ENCODE measurements around the gene AQP3.
"Not testable (repeated sequence)": the region's sequence is repeated elsewhere in the genome, so short reads cannot be mapped to it uniquely, and the experiment has no call there.

The AQP3 gene

DNA sequence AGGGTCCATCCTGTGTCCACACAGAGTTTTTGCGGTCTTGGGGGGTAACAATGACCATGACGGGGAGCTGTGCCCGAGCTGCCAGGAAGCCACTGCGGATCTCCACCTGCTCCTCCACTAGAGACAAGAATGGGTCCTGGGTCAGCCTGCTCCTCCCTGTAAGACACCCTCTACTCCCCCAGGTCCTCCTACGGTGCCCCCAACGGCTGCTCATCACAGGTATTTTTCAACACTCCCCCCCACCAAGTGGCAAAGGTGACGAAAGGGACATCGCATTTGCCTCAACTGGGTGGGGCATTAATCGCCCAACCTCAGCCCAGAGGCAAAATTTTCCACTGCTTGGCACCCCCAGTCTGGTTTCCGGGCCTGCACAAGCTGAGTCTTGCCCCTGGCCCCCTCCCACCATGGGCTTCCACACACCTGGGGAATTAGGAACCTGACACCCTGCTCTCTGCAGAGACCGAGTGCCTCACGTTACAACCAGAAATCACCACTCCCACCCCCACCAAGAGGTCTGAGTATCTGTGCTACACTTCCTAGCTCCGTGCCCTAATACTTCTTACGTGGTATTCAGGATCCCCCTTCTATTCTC lies 16.7 kb upstream of the AQP3 start:
- no peak for DNase-seq

- DNase-seq: no peak
Measured at GRCh38 chr9:33463151-33463550, 15.8 kb upstream of the AQP3 start.

- no peak for DNase-seq
Measured at GRCh38 chr9:33461492-33461891, 14.1 kb upstream of the AQP3 start.

DNA sequence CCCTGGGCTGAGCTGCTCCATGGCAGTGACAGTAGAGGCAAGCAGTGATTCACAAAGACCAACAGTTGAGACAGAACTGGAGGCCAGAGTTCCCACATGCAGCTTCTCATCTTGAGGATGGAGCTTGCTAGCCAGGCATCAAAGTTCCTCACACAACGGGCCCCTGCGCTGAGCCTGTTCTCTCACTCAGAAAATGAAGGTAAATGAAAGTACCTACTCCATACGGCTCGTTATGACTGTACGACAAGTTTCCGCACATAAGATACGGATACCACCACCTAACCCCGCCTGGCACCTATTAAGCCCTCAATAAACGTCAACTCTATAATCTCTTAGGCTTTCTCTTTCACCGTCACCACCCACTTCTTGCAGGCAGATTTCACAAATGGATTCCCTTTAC lies 13.5 kb upstream of the AQP3 start:
- DNase-seq: no peak

- DNase-seq: no peak
Measured at GRCh38 chr9:33459115-33459514, 11.7 kb upstream of the AQP3 start.

DNA sequence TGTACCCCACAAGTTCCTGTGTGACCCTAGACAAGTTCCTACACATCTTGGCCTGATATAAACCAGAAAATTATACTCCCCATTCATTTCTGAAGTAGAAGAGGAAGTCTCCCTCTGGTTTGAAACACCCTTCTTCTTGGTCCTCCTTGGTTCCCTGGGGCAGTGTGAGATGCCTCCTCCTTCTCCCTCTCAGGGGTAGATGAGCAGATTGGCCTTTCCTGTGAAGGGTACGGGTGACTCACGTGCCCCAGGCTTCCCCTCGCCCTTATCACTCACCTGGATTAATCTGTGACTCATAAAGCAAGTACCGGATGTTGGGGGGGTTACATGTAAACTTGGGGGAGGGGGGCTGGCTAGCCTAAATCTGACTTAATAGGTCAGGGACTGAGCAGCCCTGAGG lies 11.1 kb upstream of the AQP3 start:
- no peak for DNase-seq

DNA sequence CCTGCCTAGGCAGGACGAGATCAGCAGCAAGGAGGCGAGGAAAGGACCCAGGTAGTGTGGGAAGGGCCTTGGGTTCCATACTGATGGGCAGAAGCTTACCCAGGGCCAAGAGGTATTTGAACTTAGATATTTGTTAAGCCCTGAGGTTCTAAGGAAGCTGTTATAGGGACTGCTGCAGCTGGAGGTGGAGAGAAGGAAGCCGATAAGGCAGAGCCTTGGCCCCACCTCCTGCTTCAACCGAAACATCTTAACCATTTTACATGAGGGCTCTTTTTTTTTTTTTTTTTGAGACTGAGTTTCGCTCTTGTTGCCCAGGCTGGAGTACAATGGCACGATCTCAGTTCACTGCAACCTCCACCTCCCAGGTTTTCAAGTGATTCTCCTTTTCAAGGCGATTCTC lies 8.6 kb upstream of the AQP3 start:
- DNase-seq: no peak

- not testable (repeated sequence) for DNase-seq
Measured at GRCh38 chr9:33455456-33455855, 8.1 kb upstream of the AQP3 start.

GRCh38 chr9:33454661-33455026 lies 7.3 kb upstream of the AQP3 start:
- not testable (repeated sequence) for DNase-seq

DNA sequence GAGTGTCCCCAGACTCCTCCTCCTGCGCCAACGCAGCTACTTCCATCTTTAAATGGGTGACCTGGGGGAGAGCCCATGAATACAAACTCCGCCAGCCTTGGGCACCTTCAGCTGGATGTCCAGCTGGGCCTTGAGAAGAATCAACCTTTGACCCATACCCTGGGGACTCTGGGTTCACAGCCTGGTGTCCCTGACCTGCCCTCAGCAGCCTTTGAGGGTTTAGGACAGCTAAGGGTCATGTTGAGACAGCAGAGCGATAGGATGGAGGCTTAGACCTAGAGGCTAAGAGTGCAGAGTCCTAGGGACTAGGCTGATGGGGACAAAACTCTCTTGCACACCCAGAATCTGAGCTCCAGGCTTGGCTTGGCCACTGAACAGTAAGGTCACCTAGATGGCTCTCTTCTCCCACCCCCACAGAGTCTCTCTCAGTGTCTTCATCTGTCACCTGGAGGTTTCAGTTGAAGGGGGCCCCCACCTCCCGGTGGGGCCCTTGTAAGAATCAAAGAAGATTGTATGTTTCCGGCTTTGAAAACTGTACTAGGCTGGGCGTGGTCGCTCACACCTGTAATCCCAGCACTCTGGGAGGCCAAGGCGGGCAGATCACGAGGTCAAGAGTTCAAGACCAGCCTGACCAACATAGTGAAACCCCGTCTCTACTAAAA lies 6.7 kb upstream of the AQP3 start:
- no peak for DNase-seq

- DNase-seq: no peak
Measured at GRCh38 chr9:33453286-33453860, 6.0 kb upstream of the AQP3 start.

GRCh38 chr9:33452828-33453271 lies 5.5 kb upstream of the AQP3 start:
- DNase-seq: peak; percentile 33 to 59

- DNase-seq: no peak
Measured at GRCh38 chr9:33450621-33451146, 3.3 kb upstream of the AQP3 start.

- no peak for DNase-seq
Measured at GRCh38 chr9:33449715-33450114, 2.3 kb upstream of the AQP3 start.

DNA sequence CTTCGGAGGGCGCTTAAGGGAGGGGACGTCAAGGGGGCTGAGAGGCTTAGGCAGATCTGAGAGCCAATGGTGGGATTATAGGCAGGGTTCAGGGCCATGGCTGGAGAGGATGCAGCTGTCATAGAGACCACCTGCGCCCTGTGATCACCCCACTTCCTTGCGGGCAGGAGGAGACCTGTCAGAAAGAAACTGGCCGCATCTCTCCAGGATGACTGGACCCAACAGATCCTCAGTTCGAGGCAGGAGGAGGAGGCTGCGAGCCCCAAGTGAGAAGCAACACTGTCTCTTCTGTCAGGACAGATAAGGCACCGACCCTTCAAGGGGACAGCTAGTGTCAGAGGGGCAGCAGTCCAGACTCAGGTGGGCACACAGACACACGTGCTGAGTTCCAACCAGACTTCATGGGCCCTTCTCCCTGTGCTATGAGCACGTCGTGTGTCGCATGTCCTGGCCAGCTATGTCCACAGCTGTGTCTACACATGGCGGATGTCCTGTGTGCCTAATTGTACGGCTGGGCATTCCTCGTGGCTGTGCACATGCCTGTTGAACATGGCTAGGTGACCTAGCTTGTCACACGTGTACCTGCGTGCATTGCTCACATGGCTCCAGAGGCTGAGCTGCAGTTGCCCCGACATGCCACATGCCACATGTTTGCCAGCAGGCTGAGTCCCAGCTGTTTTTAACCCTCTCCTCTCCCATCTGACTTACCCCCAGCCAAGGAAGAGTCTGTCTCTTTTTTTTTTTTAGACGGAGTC lies 583 bp upstream of the AQP3 start:
- DNase-seq: no peak

DNA sequence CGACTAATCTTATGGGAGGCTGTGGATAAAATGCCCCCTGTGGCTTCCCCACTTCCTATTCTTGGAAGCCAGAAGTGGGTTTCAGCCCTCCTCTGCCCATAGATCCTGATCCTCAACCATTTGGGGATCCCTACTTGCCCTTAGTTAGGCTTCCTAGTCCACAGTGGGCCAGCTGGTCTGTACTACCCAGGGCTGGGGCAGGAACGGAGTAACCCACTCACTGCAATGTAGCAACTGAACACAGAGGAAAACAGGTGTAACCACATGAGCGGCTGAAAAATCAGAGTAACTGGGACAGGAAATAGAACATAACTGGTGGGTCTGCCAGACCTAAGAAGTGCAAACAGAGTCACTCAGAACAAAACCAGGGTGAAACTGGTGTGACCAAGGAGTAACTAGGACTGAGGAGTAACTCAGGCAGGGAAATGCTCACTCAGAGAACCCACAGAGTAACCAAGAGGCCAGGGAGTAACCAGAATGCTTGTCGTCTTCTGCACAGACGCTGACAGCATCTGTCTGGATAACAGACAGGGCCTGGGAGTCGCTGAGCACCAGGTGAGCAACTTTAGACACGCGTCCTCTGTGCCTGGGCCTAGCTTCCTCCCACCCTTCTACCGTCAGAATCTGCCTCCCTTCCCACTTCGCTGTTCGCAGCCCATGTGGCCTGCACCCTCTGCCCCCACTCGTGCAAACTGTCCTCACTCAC lies 1.0 kb downstream of the AQP3 start:
- DNase-seq: no peak

- DNase-seq: no peak
Measured at GRCh38 chr9:33445389-33446239, 1.8 kb downstream of the AQP3 start.

DNA sequence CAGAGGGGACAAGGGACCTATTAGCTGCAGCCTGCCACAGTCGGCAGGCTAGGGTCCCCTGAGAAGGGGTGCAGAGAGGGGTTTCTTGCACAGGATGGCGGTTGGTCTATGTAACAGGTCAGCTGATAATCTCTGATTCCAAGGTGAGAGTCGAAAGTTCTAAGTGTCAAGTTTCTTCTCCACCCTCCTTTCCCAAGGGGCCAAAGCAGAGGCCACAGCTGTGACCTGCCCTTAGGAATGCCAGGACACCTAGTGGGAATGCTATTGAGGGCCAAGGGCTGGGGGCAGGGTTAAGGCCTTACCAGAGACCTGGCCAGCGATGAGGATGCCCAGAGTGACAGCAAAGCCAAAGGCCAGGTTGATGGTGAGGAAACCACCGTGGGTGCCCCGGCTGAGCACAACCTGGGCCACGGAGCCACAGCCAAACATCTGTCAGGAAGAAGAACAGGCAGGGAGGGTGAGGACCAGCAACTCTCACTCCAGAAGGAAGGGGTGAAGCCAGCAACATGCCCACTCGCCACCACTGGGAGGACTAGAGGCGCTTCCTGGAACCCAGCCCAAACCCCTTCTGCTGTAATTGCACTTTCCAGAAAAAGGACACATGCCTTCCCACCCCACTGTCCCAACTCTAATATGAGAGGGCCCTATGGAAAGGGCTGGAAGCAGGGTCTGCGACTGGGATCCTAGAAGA lies 3.8 kb downstream of the AQP3 start:
- DNase-seq: no peak

DNA sequence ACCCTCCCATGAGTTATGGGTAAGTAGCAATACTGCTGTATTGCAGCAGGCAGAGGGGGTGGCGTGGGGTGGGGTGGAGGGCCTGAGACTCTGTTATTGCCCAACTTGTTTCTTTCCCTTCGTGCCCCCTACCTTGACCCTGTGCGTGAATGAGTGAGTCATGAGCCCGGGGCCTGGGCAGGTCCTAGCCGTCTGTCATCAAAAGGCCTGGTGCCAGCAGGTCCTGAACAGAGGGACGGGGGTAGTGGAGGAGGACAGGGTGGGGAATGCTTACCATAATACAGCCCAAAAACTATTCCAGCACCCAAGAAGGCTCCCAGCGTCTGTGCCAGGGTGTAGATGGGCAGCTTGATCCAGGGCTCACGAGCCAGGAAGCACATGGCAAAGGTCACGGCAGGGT lies 4.3 kb downstream of the AQP3 start:
- DNase-seq: no peak

- DNase-seq: no peak
Measured at GRCh38 chr9:33442125-33442524, 5.3 kb downstream of the AQP3 start.

DNA sequence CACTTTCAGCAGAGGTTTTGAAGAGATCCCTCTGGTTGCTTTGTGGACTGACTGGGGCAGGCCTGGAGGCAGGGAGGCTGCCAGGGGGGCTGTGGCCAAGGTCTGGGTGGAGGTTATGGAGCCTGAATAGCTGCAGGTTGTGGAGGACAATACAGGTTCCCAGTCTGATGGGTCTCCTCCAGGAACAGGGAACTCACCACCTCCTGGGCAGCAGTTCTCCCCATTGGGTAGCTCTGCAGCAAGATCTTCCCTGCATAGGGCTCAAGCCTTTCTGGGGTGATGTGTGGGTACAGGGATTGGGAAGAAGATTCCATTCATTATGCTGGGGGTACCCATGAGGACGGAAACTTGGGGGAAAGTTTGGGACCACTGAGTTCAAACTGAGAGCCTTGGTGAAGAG lies 6.8 kb downstream of the AQP3 start:
- DNase-seq: no peak

Data from NCI-H1930 (cell line).